ENCODE results near the gene CEP112. TPM values are rescaled to one million over a fixed set of nuclear protein-coding genes. Genes with fewer than 3 reads are reported as not detected.

The CEP112 gene
- total RNA-seq, 4 donors from 2014 or later = 0.53 to 41.3 (median 5.7) TPM

DNA sequence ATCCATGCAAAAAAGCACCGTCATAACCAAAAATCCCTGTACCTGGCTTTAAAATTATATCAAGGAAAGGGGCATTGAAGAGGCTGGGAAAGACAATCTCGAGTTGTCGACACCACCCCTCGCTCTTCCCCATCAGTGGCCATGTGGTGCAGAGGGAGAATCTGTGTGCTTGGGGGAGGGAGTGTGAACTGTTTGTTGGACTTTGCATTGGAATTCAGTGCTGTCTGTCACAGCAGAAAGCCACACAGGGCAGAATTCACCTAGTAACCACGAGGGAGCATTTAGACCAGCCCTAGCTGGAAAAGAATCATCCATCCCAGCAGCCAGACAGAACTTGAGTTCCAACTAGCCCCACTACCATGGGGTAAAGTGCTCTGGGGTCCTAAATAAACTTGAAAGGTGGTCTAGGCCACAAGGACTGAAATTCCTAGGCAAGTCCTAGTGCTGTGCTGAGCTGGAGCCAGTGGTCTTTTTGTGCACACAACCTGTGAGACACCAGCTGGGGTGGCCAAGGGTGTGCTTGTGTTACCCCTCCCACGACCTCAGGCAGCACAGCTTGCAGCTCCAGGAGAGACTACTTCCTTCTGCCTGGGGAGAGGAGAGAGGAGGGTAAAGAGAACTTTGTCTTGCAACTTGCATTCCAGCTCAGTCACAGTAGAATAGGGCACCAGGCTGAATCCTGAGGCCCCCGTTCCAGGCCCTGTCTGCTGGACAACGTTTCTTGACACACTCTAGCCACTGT is 11.5 kb upstream of the CEP112 start:
- H3K27ac ChIP-seq = no peak overlapping the region
- no peak for DNase-seq
- TF ChIP-seq, protein P1, sequence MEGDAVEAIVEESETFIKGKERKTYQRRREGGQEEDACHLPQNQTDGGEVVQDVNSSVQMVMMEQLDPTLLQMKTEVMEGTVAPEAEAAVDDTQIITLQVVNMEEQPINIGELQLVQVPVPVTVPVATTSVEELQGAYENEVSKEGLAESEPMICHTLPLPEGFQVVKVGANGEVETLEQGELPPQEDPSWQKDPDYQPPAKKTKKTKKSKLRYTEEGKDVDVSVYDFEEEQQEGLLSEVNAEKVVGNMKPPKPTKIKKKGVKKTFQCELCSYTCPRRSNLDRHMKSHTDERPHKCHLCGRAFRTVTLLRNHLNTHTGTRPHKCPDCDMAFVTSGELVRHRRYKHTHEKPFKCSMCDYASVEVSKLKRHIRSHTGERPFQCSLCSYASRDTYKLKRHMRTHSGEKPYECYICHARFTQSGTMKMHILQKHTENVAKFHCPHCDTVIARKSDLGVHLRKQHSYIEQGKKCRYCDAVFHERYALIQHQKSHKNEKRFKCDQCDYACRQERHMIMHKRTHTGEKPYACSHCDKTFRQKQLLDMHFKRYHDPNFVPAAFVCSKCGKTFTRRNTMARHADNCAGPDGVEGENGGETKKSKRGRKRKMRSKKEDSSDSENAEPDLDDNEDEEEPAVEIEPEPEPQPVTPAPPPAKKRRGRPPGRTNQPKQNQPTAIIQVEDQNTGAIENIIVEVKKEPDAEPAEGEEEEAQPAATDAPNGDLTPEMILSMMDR (IDR thresholded peaks at IDR 0.05) = no peak
- TF ChIP-seq POLR2A (IDR thresholded peaks at IDR 0.05) = no peak

DNA sequence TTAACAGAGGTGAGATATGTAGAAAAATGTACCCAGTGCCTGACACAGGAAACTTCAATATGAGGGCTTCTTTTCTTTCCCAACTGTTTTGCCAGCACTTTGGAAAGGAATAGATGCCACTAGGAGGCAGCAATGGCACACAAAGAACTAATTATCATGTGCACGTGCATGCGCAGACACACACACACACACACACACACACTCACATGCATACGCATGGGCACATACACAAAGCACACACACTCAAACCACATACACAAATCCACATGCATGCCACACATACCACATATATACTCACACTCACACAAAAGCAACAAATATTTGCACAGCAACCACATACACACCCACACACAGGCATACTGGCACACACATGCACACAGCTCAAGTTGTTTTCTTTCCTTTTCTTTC is 8.8 kb upstream of the CEP112 start:
- DNase-seq = peak in 2 of 3 donors; percentile 31 to 70
- TF ChIP-seq, protein P1 (IDR thresholded peaks at IDR 0.05) = peak in 5 of 6 experiments; percentile 7 to 87 (median 82)
- no peak for TF ChIP-seq POLR2A (IDR thresholded peaks at IDR 0.05)

More for the DNA sequence above, 11.5 kb upstream of the CEP112 start:
- no peak overlapping the region for H3K4me3 ChIP-seq
- H3K27me3 ChIP-seq = no peaks in the 10 kb centered on the region
- no peaks in the 10 kb centered on the region for H3K4me1 ChIP-seq
- no peaks in the 10 kb centered on the region for H3K36me3 ChIP-seq
- H3K9me3 ChIP-seq = no peaks in the 10 kb centered on the region

DNA sequence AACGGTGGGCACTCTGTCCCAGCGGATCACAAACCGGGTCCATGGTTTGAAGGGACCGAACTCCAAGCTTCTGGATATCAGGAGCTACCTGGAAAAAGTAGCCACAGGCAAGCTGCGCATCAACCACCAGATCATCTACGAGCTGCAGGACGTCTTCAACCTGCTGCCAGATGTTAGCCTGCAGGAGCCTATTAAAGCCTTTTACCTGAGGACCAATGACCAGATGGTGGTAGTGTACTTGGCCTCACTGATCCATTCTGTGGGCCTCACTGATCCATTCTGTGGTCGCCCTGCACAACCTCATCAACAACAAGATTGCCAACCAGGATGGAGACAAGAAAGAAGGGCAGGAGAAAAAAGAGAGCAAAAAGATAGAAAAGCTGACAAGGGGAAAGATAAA is 6.3 kb upstream of the CEP112 start:
- no peaks in the 10 kb centered on the region for H3K27me3 ChIP-seq
- no peak for DNase-seq
- no peak overlapping the region for H3K4me3 ChIP-seq
- no peaks in the 10 kb centered on the region for H3K9me3 ChIP-seq
- no peaks in the 10 kb centered on the region for H3K4me1 ChIP-seq
- no peaks in the 10 kb centered on the region for H3K36me3 ChIP-seq
- no peak overlapping the region for H3K27ac ChIP-seq
- TF ChIP-seq POLR2A (IDR thresholded peaks at IDR 0.05) = no peak
- TF ChIP-seq, protein P1 (IDR thresholded peaks at IDR 0.05) = no peak

More for the DNA sequence above, 8.8 kb upstream of the CEP112 start:
- Histone ChIP-seq H3K27me3 (no peaks in the 10 kb centered on the region), H3K27ac (no peak overlapping the region), H3K4me1 (no peaks in the 10 kb centered on the region), H3K36me3 (no peaks in the 10 kb centered on the region), H3K4me3 (no peak overlapping the region), H3K9me3 (no peaks in the 10 kb centered on the region)

GRCh38 chr17:66192378-66192687 is 400 bp upstream of the CEP112 start:
- TF ChIP-seq, protein P1 (IDR thresholded peaks at IDR 0.05) = no peak
- no peak for TF ChIP-seq POLR2A (IDR thresholded peaks at IDR 0.05)
- Histone ChIP-seq H3K27me3 (no peaks in the 10 kb centered on the region), H3K4me3 (peak overlapping the region; percentile 63 to 95 (median 70)), H3K9me3 (no peaks in the 10 kb centered on the region), H3K4me1 (peaks cover 0 to 17% (median 0%) of the 10 kb centered on the region in 4 donors), H3K27ac (peak overlapping the region; percentile 16 to 73 (median 48)), H3K36me3 (no peaks in the 10 kb centered on the region)
- no peak for DNase-seq

DNA sequence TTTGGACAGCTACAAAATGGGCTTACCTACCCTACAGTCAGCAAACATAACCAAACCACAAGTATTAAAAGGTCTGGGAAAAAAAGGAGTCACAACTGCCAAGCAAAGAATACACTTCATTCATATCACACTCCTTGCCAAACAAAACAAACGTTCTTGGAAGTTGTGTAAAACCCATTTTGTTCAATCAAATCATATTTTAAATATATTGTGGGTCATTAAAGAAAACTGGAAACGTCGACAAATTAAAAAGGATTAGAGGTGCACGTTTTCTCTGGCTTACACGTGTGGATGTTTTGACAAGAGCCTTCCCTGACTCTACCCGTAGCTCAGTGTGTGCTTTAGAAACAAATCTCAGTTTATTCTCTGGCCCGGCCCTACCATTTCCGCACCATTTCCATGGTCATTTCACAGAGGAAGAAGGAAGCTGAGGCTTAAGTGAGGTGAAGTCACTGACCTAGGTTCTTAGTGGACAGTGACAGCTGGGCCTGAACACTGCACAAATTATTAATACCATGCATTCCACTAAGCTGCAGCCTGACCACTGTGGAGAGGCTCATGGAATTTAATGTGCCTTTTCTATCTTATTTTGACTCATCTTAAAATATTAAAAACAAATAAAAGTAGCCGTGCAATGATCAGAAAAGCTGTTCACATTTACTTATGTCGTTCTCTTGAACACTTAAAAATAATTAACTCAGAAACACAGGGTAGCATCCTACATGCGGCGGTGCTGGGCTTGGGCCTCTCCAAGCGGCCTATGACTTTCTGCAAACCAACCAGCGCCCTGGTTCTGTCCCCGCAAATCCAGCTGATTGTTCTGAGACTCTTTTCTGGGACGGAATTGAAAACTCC is 968 bp downstream of the CEP112 start:
- H3K27me3 ChIP-seq = no peaks in the 10 kb centered on the region
- no peaks in the 10 kb centered on the region for H3K9me3 ChIP-seq
- DNase-seq = no peak
- H3K4me3 ChIP-seq = peak overlapping the region; percentile 63 to 95 (median 70)
- no peaks in the 10 kb centered on the region for H3K36me3 ChIP-seq
- TF ChIP-seq, protein P1 (IDR thresholded peaks at IDR 0.05) = no peak
- no peak for TF ChIP-seq POLR2A (IDR thresholded peaks at IDR 0.05)
- H3K4me1 ChIP-seq = peaks cover 0 to 17% (median 0%) of the 10 kb centered on the region in 4 donors
- H3K27ac ChIP-seq = peak overlapping the region; percentile 16 to 73 (median 48)
